H1 (cell line): ENCODE data around the gene PREX1. TPM values are rescaled to one million over a fixed set of nuclear protein-coding genes. Genes with fewer than 3 reads are reported as not detected.

Source experiments
- CTCF ChIA-PET: fragments of 300-600 bp; sonication (Branson Sonifier 250); formaldehyde crosslinking; loops from one replicate; lab custom pipeline; 2021; ENCODE audit not compliant: partially characterized antibody; lab: Charles Lee
- POLR2A ChIA-PET: fragments of 300-600 bp; sonication (Branson Sonifier 250); formaldehyde crosslinking; loops from one replicate; lab custom pipeline; 2021; ENCODE audit warnings: inconsistent platforms; ENCODE audit not compliant: partially characterized antibody; lab: Charles Lee
- DNase-seq, 2 experiments: peaks; one replicate each; pipeline versions ENCODE4 v3.0.0 to v3.0.0-alpha.2; 2010 to 2022; ENCODE audit warnings: low spot score in 2 of 2, low read depth in 1 of 2, mixed read lengths in 1 of 2
- FAIRE-seq: peaks from 2 replicates; lab custom pipeline; 2011; peaks lifted over from hg19 to GRCh38; lab: Jason Lieb, UNC
- H2AFZ ChIP-seq: 2 replicates; pipeline ENCODE4 v1.8.1; 2012; ENCODE audit warnings: low read length, inconsistent platforms
- H2AK5ac ChIP-seq: 2 replicates; pipeline ENCODE4 v1.6.1; 2013; ENCODE audit warnings: low read depth, low read length
- H2BK120ac ChIP-seq: replicated peaks from 2 replicates; pipeline ENCODE3; 2013; ENCODE audit warnings: low read depth, low read length, inconsistent platforms
- H2BK12ac ChIP-seq: 2 replicates; pipeline ENCODE4 v1.6.1; 2013; ENCODE audit warnings: low read depth, low read length
- H2BK15ac ChIP-seq: 2 replicates; pipeline ENCODE4 v1.6.1; 2013; ENCODE audit warnings: low read length
- H2BK20ac ChIP-seq: 2 replicates; pipeline ENCODE4 v1.6.1; 2013; ENCODE audit warnings: low read length
- H2BK5ac ChIP-seq: 2 replicates; pipeline ENCODE4 v1.6.1; 2013; ENCODE audit warnings: low read depth, low read length
- H3K14ac ChIP-seq: 2 replicates; pipeline ENCODE4 v1.6.1; 2013; ENCODE audit warnings: inconsistent platforms; ENCODE audit not compliant: insufficient read length
- H3K18ac ChIP-seq: 2 replicates; pipeline ENCODE4 v1.6.1; 2013; ENCODE audit warnings: low read length; ENCODE audit errors: extremely low read depth
- H3K23ac ChIP-seq: 2 replicates; pipeline ENCODE4 v1.6.1; 2013; ENCODE audit warnings: inconsistent platforms; ENCODE audit not compliant: insufficient read length
- H3K23me2 ChIP-seq: 2 replicates; pipeline ENCODE4 v1.6.1; 2013; ENCODE audit warnings: low read depth, low read length
- H3K27ac ChIP-seq: 2 replicates; pipeline ENCODE4 v1.6.1; 2011; ENCODE audit warnings: low read depth, low read length, inconsistent platforms
- H3K27me3 ChIP-seq, 4 experiments: replicated peaks in 1 of 4; 1 replicate in 1 of 4; 2 replicates in 3 of 4; pipeline versions ENCODE4 v1.6.1 to v1.8.1; 2011 to 2013; ENCODE audit warnings: low read length in 3 of 4, mild to moderate bottlenecking in 3 of 4, inconsistent platforms in 2 of 4, mixed read lengths in 2 of 4, moderate library complexity in 1 of 4; ENCODE audit not compliant: control insufficient read depth in 3 of 4, insufficient read depth in 3 of 4; ENCODE audit errors: extremely low read depth in 1 of 4
- H3K36me3 ChIP-seq, 4 experiments: 2 replicates each; pipeline versions ENCODE4 v1.6.1 to v1.8.1; 2011 to 2013; ENCODE audit warnings: mild to moderate bottlenecking in 4 of 4, low read length in 3 of 4, moderate library complexity in 2 of 4, control low read depth in 1 of 4, inconsistent platforms in 1 of 4; ENCODE audit not compliant: insufficient read depth in 4 of 4, control insufficient read depth in 2 of 4
- H3K4ac ChIP-seq: replicated peaks from 2 replicates; pipeline ENCODE3; 2013; ENCODE audit warnings: low read length, low read depth, mixed read lengths, inconsistent platforms; ENCODE audit not compliant: insufficient read length
- H3K4me1 ChIP-seq, 4 experiments: replicated peaks in 1 of 4; 1 replicate in 1 of 4; 2 replicates in 3 of 4; pipeline versions ENCODE4 v1.6.1 to v1.8.1; 2011 to 2013; ENCODE audit warnings: low read length in 3 of 4, inconsistent platforms in 2 of 4, mixed read lengths in 1 of 4; ENCODE audit not compliant: insufficient read depth in 4 of 4, control insufficient read depth in 3 of 4
- H3K4me2 ChIP-seq, 2 experiments: 2 replicates each; pipeline versions ENCODE4 v1.6.1 to v1.8.1; 2011 to 2013; ENCODE audit warnings: low read depth in 2 of 2, low read length in 2 of 2, control low read depth in 1 of 2, inconsistent platforms in 1 of 2, mild to moderate bottlenecking in 1 of 2; ENCODE audit not compliant: insufficient read depth in 1 of 2
- H3K4me3 ChIP-seq, 4 experiments: fragments of 200-600, 300-600 bp in 1 of 4; sonication (generic), shearing (Covaris generic), sonication (Bioruptor Twin) in 1 of 4; 2 replicates each; pipeline versions ENCODE4 v1.5.1 to v1.8.1; 2011 to 2016; ENCODE audit warnings: low read length in 4 of 4, low read depth in 3 of 4, control low read depth in 2 of 4, inconsistent platforms in 2 of 4, mild to moderate bottlenecking in 2 of 4, mixed read lengths in 1 of 4, moderate library complexity in 1 of 4; ENCODE audit not compliant: insufficient read depth in 2 of 4; ENCODE audit errors: extremely low read depth in 1 of 4
- H3K56ac ChIP-seq: replicated peaks from 2 replicates; pipeline ENCODE3; 2013; ENCODE audit warnings: low read depth, mild to moderate bottlenecking, mixed read lengths, low read length, inconsistent platforms; ENCODE audit not compliant: insufficient read length
- H3K79me1 ChIP-seq: 2 replicates; pipeline ENCODE4 v1.6.1; 2013; ENCODE audit warnings: low read depth, low read length, control low read depth
- H3K79me2 ChIP-seq, 2 experiments: 2 replicates each; pipeline versions ENCODE4 v1.6.1 to v1.8.1; 2012 to 2013; ENCODE audit warnings: low read length in 2 of 2, mild to moderate bottlenecking in 2 of 2, inconsistent platforms in 1 of 2; ENCODE audit not compliant: insufficient read depth in 2 of 2, control insufficient read depth in 1 of 2
- H3K9ac ChIP-seq, 4 experiments: replicated peaks in 1 of 4; 1 replicate in 1 of 4; 2 replicates in 3 of 4; pipeline versions ENCODE4 v1.6.1 to v1.8.1; 2011 to 2013; ENCODE audit warnings: low read depth in 3 of 4, low read length in 3 of 4, control low read depth in 2 of 4, mild to moderate bottlenecking in 2 of 4, moderate library complexity in 2 of 4, inconsistent platforms in 1 of 4; ENCODE audit errors: extremely low read depth in 1 of 4
- H3K9me3 ChIP-seq, 2 experiments: 2 replicates each; pipeline versions ENCODE4 v1.6.1 to v1.8.1; 2012 to 2013; ENCODE audit warnings: mild to moderate bottlenecking in 2 of 2, moderate library complexity in 2 of 2, control low read depth in 1 of 2, inconsistent platforms in 1 of 2, low read depth in 1 of 2, low read length in 1 of 2, mixed read lengths in 1 of 2; ENCODE audit not compliant: insufficient read depth in 2 of 2
- H4K20me1 ChIP-seq, 2 experiments: replicated peaks in 1 of 2; 2 replicates each; pipeline versions ENCODE3 to v1.8.1; 2011 to 2013; ENCODE audit warnings: inconsistent platforms in 2 of 2, low read length in 2 of 2, mild to moderate bottlenecking in 1 of 2; ENCODE audit not compliant: insufficient read depth in 2 of 2, control insufficient read depth in 1 of 2
- H4K5ac ChIP-seq: 2 replicates; pipeline ENCODE4 v1.6.1; 2013; ENCODE audit warnings: low read length, low read depth, mixed read lengths, inconsistent platforms; ENCODE audit not compliant: insufficient read length
- H4K8ac ChIP-seq: 2 replicates; pipeline ENCODE4 v1.8.0; 2013; ENCODE audit warnings: mild to moderate bottlenecking, moderate library complexity, low read length, inconsistent platforms; ENCODE audit not compliant: insufficient read depth; ENCODE audit errors: extremely low read depth
- H4K91ac ChIP-seq: replicated peaks from 2 replicates; pipeline ENCODE3; 2013; ENCODE audit warnings: low read length, mixed read lengths, inconsistent platforms; ENCODE audit not compliant: insufficient read length
- CHD2 ChIP-seq: IDR thresholded peaks from 2 replicates; pipeline ENCODE4 v1.6.1; 2012; ENCODE audit warnings: low read length, improper control_type of control experiment
- CREB1 ChIP-seq: IDR thresholded peaks from 2 replicates; pipeline ENCODE4 v1.6.1; 2012; ENCODE audit warnings: inconsistent platforms
- CTCF ChIP-seq, 3 experiments: IDR thresholded peaks; 1 replicate in 2 of 3; 2 replicates in 1 of 3; pipeline versions ENCODE4 v1.5.1 to v1.6.1; 2011; ENCODE audit warnings: low read length in 3 of 3, mild to moderate bottlenecking in 3 of 3, inconsistent platforms in 2 of 3, low read depth in 1 of 3, moderate library complexity in 1 of 3; ENCODE audit not compliant: insufficient read depth in 1 of 3; ENCODE audit errors: control extremely low read depth in 1 of 3
- E2F6 ChIP-seq: IDR thresholded peaks from 2 replicates; pipeline ENCODE4 v1.6.1; 2012; ENCODE audit warnings: inconsistent platforms
- GTF2F1 ChIP-seq: IDR thresholded peaks from 2 replicates; pipeline ENCODE4 v1.6.1; 2012; ENCODE audit warnings: low read depth, low read length, improper control_type of control experiment, borderline replicate concordance
- HDAC2 ChIP-seq, 2 experiments: fragments of 300-600 bp in 1 of 2; sonication (generic) in 1 of 2; IDR thresholded peaks; 2 replicates each; pipeline ENCODE4 v1.6.1; 2011 to 2012; ENCODE audit warnings: low read depth in 2 of 2, low read length in 2 of 2, mild to moderate bottlenecking in 2 of 2, moderate library complexity in 2 of 2, borderline replicate concordance in 1 of 2, inconsistent platforms in 1 of 2
- JUND ChIP-seq: IDR thresholded peaks from 2 replicates; pipeline ENCODE4 v1.6.1; 2011; ENCODE audit warnings: mild to moderate bottlenecking, improper control_type of control experiment, low read length
- KDM4A ChIP-seq: IDR thresholded peaks from one replicate; pipeline ENCODE4 v1.7.1; 2012; ENCODE audit warnings: low read depth, mild to moderate bottlenecking, moderate library complexity, low read length, inconsistent platforms; ENCODE audit not compliant: severe bottlenecking
- MAFK ChIP-seq: IDR thresholded peaks from 2 replicates; pipeline ENCODE4 v1.6.1; 2012; ENCODE audit warnings: low read depth, mild to moderate bottlenecking, improper control_type of control experiment, low read length
- SIX5 ChIP-seq: IDR thresholded peaks from 2 replicates; pipeline ENCODE4 v1.6.1; 2011; ENCODE audit warnings: mild to moderate bottlenecking, low read depth, low read length
- WGBS, 2 experiments: shearing (Covaris generic) in 1 of 2; methylation state at CpG; one replicate each; pipeline versions ENCODE4 v1.1.6 to v1.1.7; 2013 to 2015; ENCODE audit warnings: low lambda C conversion rate in 2 of 2, mixed read lengths in 2 of 2, inconsistent platforms in 1 of 2, low coverage in 1 of 2, missing lambda C conversion rate in 1 of 2; ENCODE audit not compliant: insufficient replicate concordance in 2 of 2, insufficient coverage in 1 of 2, insufficient read length in 1 of 2; ENCODE audit errors: extremely low coverage in 1 of 2, missing lambda C conversion rate in 1 of 2; 5-methylcytosine and 5-hydroxymethylcytosine counted together
- polyA plus RNA-seq, 7 experiments: library from polyadenylated mRNA; depleted of rRNA in 3 of 7; stranded (reverse) in 5 of 7; unstranded in 2 of 7; fragments of >200 nt in 5 of 7; fragments of 200-250 nt in 2 of 7; gene quantifications; 1 replicate in 5 of 7; 2 replicates in 1 of 7; 4 replicates in 1 of 7; pipeline versions ENCODE4 v1.2.1 to v1.2.3, GENCODE V29; 2011 to 2013; ENCODE audit warnings: missing spikeins in 2 of 7, mixed read lengths in 2 of 7
- total RNA-seq: library from RNA; stranded (reverse); fragmentation: NEBNext Ultra II Directional; extraction: Animal tissue kit (Norgen Biotek cat#: 25700); gene quantifications from 2 replicates; pipeline ENCODE4 v1.2.1, GENCODE V29; 2021

PREX1 gene
- total and polyA plus RNA-seq, 2 of the 8 experiments (the other 6 are each of a cell fraction or from before 2014, with no cell fraction given): 10.7 to 12.8 TPM

- ChIA-PET POLR2A (no interaction called here), CTCF (interaction anchor here (1.0 to 1.7 kb wide), 3 partner anchors 21 to 226 kb away, joined by 3 to 9 read pairs (median 7); no protein-coding TSS in a partner anchor)
- Histone ChIP-seq H4K20me1 (no peaks in the 10 kb centered on the region), H2AK5ac (0 out of 2 replicates have a peak overlapping the region, but pooled peaks have one; percentile 28), H3K27me3 (no peaks in the 10 kb centered on the region), H2BK120ac (no peak overlapping the region), H3K79me2 (no peaks in the 10 kb centered on the region), H3K23me2 (no peaks in the 10 kb centered on the region; the same call in 1 of the 2 replicates), H3K79me1 (no peaks in the 10 kb centered on the region), H3K9ac (no peak overlapping the region), H3K4ac (no peak overlapping the region), H3K23ac (no peak overlapping the region), H2AFZ (no peak overlapping the region), H3K27ac (no peak overlapping the region), H2BK12ac (peak overlapping the region; percentile 5; the same call in 1 of the 2 replicates), H2BK15ac (0 out of 2 replicates have a peak overlapping the region, but pooled peaks have one; percentile 41), H4K5ac (no peak overlapping the region), H2BK20ac (0 out of 2 replicates have a peak overlapping the region, but pooled peaks have one; percentile 57), H3K4me2 (no peak overlapping the region), H3K36me3 (no peaks in the 10 kb centered on the region; a peak in 1 of 8 replicates), H3K9me3 (no peaks in the 10 kb centered on the region), H3K18ac (no peak overlapping the region), H4K8ac (no peak overlapping the region), H2BK5ac (no peak overlapping the region), H3K4me3 (no peak overlapping the region), H3K4me1 (peaks cover 10 to 25% (median 16%) of the 10 kb centered on the region in 4 experiments), H3K56ac (no peak overlapping the region), H3K14ac (no peak overlapping the region), H4K91ac (no peak overlapping the region)
- no peak for DNase-seq
- WGBS, 2 experiments: 92% methylated on average over 3 of the region's 3 CpGs; no CpG with 5 or more reads in 1 of the 2 experiments
- FAIRE-seq: no peak
- TF ChIP-seq KDM4A: no peak
- no peak for TF ChIP-seq JUND
- TF ChIP-seq GTF2F1: no peak
- no peak for TF ChIP-seq CREB1
- no peak for TF ChIP-seq MAFK
- no peak for TF ChIP-seq E2F6
- TF ChIP-seq SIX5: no peak
- TF ChIP-seq HDAC2 (IDR thresholded peaks at IDR 0.05; ENCODE audit: borderline replicate concordance in 1 of 2, low read depth in 2 of 2, low read length in 2 of 2): no peak
- no peak for TF ChIP-seq CHD2
- no peak for TF ChIP-seq CTCF (IDR thresholded peaks at IDR 0.05; ENCODE audit: control extremely low read depth in 1 of 3, insufficient read depth in 1 of 3, low read depth in 1 of 3, low read length in 3 of 3)
Observed at GRCh38 chr20:48679011-48679410, 148.8 kb downstream of the PREX1 start.
